Gastroesophageal sphincter (tissue), 3 donors: ENCODE data around the gene CLASRP.

Source experiments
- EP300 ChIP-seq: sonication (generic); formaldehyde crosslinking; IDR thresholded peaks from one replicate; pipeline ENCODE4 v1.6.1; 2017; ENCODE audit warnings: antibody characterized with exemption, mild to moderate bottlenecking
- POLR2A ChIP-seq, 2 donors: fragments of 450-650 bp; IDR thresholded peaks; one replicate each; pipeline ENCODE4 v1.6.1; 2017; ENCODE audit warnings: antibody characterized with exemption in 2 of 2, mild to moderate bottlenecking in 2 of 2, moderate library complexity in 1 of 2
- POLR2AphosphoS5 ChIP-seq: sonication (generic); formaldehyde crosslinking; IDR thresholded peaks from one replicate; pipeline ENCODE4 v1.6.1; 2017; ENCODE audit warnings: antibody characterized with exemption
- TF ChIP-seq, protein P1 (sequence below), 4 experiments: fragments of 200-600 bp in 2 of 4; fragments of 450-650 bp in 2 of 4; sonication (generic) in 1 of 4; IDR thresholded peaks; one replicate each; pipeline ENCODE4 v1.5.1; 2017 to 2019; ENCODE audit warnings: antibody characterized with exemption in 4 of 4, mild to moderate bottlenecking in 2 of 4, moderate library complexity in 2 of 4

DNA sequence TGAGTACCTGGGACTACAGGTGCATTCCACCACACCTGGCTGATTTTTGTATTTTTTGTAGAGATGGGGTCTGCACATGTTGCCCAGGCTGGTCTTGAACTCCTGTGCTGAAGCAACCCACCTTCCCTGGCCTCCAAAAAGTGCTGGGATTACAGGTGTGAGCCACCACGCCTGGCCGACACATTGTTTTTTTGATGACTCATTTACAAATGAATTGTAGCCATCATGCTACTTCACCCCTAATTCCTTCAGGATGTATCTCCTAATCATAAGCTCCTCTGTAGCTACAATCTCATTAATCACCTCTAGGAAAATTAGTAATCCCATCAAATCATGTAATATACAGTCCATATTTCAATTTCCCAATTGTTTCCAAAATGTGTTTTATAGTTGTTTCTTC, 19.7 kb upstream of the CLASRP start:
- TF ChIP-seq POLR2A (IDR thresholded peaks at IDR 0.05) (no peak), EP300 (no peak), POLR2AphosphoS5 (no peak)
- TF ChIP-seq, protein P1, sequence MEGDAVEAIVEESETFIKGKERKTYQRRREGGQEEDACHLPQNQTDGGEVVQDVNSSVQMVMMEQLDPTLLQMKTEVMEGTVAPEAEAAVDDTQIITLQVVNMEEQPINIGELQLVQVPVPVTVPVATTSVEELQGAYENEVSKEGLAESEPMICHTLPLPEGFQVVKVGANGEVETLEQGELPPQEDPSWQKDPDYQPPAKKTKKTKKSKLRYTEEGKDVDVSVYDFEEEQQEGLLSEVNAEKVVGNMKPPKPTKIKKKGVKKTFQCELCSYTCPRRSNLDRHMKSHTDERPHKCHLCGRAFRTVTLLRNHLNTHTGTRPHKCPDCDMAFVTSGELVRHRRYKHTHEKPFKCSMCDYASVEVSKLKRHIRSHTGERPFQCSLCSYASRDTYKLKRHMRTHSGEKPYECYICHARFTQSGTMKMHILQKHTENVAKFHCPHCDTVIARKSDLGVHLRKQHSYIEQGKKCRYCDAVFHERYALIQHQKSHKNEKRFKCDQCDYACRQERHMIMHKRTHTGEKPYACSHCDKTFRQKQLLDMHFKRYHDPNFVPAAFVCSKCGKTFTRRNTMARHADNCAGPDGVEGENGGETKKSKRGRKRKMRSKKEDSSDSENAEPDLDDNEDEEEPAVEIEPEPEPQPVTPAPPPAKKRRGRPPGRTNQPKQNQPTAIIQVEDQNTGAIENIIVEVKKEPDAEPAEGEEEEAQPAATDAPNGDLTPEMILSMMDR (IDR thresholded peaks at IDR 0.05), result no peak
